Suprapubic skin (tissue), 3 donors: Measurements from ENCODE around the gene PRRX2.

ENCODE experiments used
- CTCF ChIP-seq, 2 donors: fragments of 200-600 bp in 1 of 2; fragments of 450-650 bp in 1 of 2; sonication (generic) in 1 of 2; IDR thresholded peaks; one replicate each; pipeline ENCODE4 v1.5.1; 2016 to 2019; ENCODE audit warnings: antibody characterized with exemption in 2 of 2, mild to moderate bottlenecking in 1 of 2, moderate library complexity in 1 of 2
- POLR2A ChIP-seq, 2 donors: fragments of 450-650 bp; IDR thresholded peaks; one replicate each; pipeline ENCODE4 v1.6.1; 2017; ENCODE audit warnings: antibody characterized with exemption in 2 of 2, mild to moderate bottlenecking in 2 of 2, moderate library complexity in 2 of 2

- TF ChIP-seq POLR2A (IDR thresholded peaks at IDR 0.05), result no peak
- TF ChIP-seq CTCF (IDR thresholded peaks at IDR 0.05), result no peak
Observed at GRCh38 chr9:129693741-129694140, 28.3 kb downstream of the PRRX2 start.
